HepG2 (cell line): ENCODE results near the gene SRXN1. TPM values are rescaled to one million over a fixed set of nuclear protein-coding genes. Genes with fewer than 3 reads are reported as not detected.

ENCODE experiments used
- CCAR2 ChIP-seq: fragments of 200-400 bp; formaldehyde crosslinking; optimal IDR thresholded peaks from 2 replicates; pipeline ENCODE3; 2018; ENCODE audit warnings: low read depth, mild to moderate bottlenecking, low read length, moderate library complexity
- FOXA3 ChIP-seq: IDR thresholded peaks from 2 replicates; pipeline ENCODE4 v1.6.1; 2016; ENCODE audit warnings: missing genetic modification reagents, missing compliant biosample characterization
- ISX ChIP-seq: sonication (generic); formaldehyde crosslinking; conservative IDR thresholded peaks from 2 replicates; pipeline ENCODE4 v1.5.0; 2020; ENCODE audit warnings: missing genetic modification reagents
- MIER2 ChIP-seq: IDR thresholded peaks from 2 replicates; pipeline ENCODE4 v1.6.1; 2016; ENCODE audit warnings: missing biosample characterization, missing genetic modification reagents
- SIX1 ChIP-seq: sonication (generic); formaldehyde crosslinking; IDR thresholded peaks from 2 replicates; pipeline ENCODE4 v1.4.0; 2020; ENCODE audit warnings: missing genetic modification reagents, borderline replicate concordance
- ZNF556 ChIP-seq: sonication (generic); formaldehyde crosslinking; IDR thresholded peaks from 2 replicates; pipeline ENCODE4 v1.4.0; 2020; ENCODE audit warnings: mild to moderate bottlenecking, missing genetic modification reagents, borderline replicate concordance
- ZNF792 ChIP-seq: IDR thresholded peaks from 2 replicates; pipeline ENCODE4 v1.6.1; 2016
- polyA plus RNA-seq, 8 experiments: library from polyadenylated mRNA; depleted of rRNA in 3 of 8; stranded (reverse) in 7 of 8; unstranded in 1 of 8; fragments of >200 nt; fragmentation: Illumina TruSeq in 4 of 8; extraction: Trizol in 4 of 8; gene quantifications; 2 replicates each; pipeline versions ENCODE4 v1.2.1 to v1.2.3, GENCODE V29; 2011 to 2016; ENCODE audit warnings: low read depth in 4 of 8, missing spikeins in 1 of 8, mixed read lengths in 1 of 8; ENCODE audit not compliant: insufficient read depth in 1 of 8
- total RNA-seq, 5 experiments: library from RNA; depleted of rRNA; stranded (reverse); fragments of >200 nt; fragmentation: Illumina TruSeq; extraction: Trizol; gene quantifications; 2 replicates each; pipeline ENCODE4 v1.2.3, GENCODE V29; 2016; ENCODE audit warnings: low read depth in 1 of 5
- TF ChIP-seq, protein P1 (sequence below): sonication (generic); formaldehyde crosslinking; IDR thresholded peaks from 2 replicates; pipeline ENCODE4 v1.5.1; 2020; ENCODE audit warnings: mild to moderate bottlenecking, missing genetic modification reagents, moderate library complexity
- TF ChIP-seq, protein P2 (sequence below): fragments of 450-650 bp; IDR thresholded peaks from 2 replicates; pipeline ENCODE4 v1.6.1; 2016
- TF ChIP-seq, protein P3 (sequence below): sonication (generic); formaldehyde crosslinking; IDR thresholded peaks from 2 replicates; pipeline ENCODE4 v1.5.1; 2020; ENCODE audit warnings: mild to moderate bottlenecking, missing genetic modification reagents, moderate library complexity
- TF ChIP-seq, protein P4 (sequence below): sonication (generic); formaldehyde crosslinking; IDR thresholded peaks from 2 replicates; pipeline ENCODE4 v1.4.0; 2020; ENCODE audit warnings: missing genetic modification reagents; ENCODE audit errors: not compliant biosample characterization
- TF ChIP-seq, protein P5 (sequence below): sonication (generic); formaldehyde crosslinking; conservative IDR thresholded peaks from 2 replicates; pipeline ENCODE4 v1.4.0; 2020; ENCODE audit warnings: mild to moderate bottlenecking, missing genetic modification reagents, moderate library complexity
- TF ChIP-seq, protein P6 (sequence below): sonication (generic); formaldehyde crosslinking; IDR thresholded peaks from 2 replicates; pipeline ENCODE4 v1.4.0; 2020; ENCODE audit warnings: missing genetic modification reagents
- TF ChIP-seq, protein P7 (sequence below): sonication (generic); formaldehyde crosslinking; IDR thresholded peaks from 2 replicates; pipeline ENCODE4 v1.4.0; 2020; ENCODE audit warnings: mild to moderate bottlenecking, missing genetic modification reagents

Gene SRXN1
- total and polyA plus RNA-seq, 2 of the 13 experiments (the other 11 are each of a cell fraction or from before 2014, with no cell fraction given), result 29.9 to 87.7 TPM

DNA sequence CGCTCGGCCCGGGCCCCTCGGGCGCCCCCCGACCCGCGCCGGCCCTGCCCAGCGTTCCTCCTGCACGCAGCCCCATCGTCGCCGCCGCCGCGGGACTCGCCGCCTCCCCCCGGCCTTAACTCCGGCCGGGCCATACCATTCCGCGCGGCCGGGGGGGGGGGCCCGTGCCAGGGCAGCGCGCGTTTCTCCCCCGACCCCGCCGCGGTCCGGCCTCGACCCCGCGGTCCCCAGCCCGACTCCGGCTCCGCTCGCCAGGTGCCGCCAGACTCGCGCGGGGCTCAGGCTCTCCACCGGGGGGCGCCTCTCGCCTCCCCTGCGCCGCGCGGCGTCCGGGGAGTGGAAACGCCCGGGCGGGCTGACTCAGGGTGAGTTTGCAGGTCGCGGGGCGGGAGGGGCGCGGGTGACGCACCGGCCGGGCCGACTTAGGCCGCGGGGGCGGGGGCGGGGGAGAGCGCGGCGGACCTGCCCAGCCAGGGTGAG lies at the start of gene SRXN1 (continued):
- TF ChIP-seq, protein P1, sequence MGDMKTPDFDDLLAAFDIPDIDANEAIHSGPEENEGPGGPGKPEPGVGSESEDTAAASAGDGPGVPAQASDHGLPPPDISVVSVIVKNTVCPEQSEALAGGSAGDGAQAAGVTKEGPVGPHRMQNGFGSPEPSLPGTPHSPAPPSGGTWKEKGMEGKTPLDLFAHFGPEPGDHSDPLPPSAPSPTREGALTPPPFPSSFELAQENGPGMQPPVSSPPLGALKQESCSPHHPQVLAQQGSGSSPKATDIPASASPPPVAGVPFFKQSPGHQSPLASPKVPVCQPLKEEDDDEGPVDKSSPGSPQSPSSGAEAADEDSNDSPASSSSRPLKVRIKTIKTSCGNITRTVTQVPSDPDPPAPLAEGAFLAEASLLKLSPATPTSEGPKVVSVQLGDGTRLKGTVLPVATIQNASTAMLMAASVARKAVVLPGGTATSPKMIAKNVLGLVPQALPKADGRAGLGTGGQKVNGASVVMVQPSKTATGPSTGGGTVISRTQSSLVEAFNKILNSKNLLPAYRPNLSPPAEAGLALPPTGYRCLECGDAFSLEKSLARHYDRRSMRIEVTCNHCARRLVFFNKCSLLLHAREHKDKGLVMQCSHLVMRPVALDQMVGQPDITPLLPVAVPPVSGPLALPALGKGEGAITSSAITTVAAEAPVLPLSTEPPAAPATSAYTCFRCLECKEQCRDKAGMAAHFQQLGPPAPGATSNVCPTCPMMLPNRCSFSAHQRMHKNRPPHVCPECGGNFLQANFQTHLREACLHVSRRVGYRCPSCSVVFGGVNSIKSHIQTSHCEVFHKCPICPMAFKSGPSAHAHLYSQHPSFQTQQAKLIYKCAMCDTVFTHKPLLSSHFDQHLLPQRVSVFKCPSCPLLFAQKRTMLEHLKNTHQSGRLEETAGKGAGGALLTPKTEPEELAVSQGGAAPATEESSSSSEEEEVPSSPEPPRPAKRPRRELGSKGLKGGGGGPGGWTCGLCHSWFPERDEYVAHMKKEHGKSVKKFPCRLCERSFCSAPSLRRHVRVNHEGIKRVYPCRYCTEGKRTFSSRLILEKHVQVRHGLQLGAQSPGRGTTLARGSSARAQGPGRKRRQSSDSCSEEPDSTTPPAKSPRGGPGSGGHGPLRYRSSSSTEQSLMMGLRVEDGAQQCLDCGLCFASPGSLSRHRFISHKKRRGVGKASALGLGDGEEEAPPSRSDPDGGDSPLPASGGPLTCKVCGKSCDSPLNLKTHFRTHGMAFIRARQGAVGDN (CRISPR knock-in tag), result peak; percentile 79
- peak; percentile 99 for TF ChIP-seq ZNF556 (CRISPR knock-in tag)
- no peak for TF ChIP-seq CCAR2
- TF ChIP-seq ZNF792 (CRISPR knock-in tag), result peak; percentile 67
- TF ChIP-seq, protein P2, sequence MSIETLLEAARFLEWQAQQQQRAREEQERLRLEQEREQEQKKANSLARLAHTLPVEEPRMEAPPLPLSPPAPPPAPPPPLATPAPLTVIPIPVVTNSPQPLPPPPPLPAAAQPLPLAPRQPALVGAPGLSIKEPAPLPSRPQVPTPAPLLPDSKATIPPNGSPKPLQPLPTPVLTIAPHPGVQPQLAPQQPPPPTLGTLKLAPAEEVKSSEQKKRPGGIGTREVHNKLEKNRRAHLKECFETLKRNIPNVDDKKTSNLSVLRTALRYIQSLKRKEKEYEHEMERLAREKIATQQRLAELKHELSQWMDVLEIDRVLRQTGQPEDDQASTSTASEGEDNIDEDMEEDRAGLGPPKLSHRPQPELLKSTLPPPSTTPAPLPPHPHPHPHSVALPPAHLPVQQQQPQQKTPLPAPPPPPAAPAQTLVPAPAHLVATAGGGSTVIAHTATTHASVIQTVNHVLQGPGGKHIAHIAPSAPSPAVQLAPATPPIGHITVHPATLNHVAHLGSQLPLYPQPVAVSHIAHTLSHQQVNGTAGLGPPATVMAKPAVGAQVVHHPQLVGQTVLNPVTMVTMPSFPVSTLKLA, result no peak
- TF ChIP-seq, protein P3, sequence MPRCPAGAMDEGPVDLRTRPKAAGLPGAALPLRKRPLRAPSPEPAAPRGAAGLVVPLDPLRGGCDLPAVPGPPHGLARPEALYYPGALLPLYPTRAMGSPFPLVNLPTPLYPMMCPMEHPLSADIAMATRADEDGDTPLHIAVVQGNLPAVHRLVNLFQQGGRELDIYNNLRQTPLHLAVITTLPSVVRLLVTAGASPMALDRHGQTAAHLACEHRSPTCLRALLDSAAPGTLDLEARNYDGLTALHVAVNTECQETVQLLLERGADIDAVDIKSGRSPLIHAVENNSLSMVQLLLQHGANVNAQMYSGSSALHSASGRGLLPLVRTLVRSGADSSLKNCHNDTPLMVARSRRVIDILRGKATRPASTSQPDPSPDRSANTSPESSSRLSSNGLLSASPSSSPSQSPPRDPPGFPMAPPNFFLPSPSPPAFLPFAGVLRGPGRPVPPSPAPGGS (CRISPR knock-in tag), result peak; percentile 94; the same call in 1 of the 2 replicates
- TF ChIP-seq, protein P4, sequence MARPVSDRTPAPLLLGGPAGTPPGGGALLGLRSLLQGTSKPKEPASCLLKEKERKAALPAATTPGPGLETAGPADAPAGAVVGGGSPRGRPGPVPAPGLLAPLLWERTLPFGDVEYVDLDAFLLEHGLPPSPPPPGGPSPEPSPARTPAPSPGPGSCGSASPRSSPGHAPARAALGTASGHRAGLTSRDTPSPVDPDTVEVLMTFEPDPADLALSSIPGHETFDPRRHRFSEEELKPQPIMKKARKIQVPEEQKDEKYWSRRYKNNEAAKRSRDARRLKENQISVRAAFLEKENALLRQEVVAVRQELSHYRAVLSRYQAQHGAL, result peak; percentile 86
- TF ChIP-seq, protein P5, sequence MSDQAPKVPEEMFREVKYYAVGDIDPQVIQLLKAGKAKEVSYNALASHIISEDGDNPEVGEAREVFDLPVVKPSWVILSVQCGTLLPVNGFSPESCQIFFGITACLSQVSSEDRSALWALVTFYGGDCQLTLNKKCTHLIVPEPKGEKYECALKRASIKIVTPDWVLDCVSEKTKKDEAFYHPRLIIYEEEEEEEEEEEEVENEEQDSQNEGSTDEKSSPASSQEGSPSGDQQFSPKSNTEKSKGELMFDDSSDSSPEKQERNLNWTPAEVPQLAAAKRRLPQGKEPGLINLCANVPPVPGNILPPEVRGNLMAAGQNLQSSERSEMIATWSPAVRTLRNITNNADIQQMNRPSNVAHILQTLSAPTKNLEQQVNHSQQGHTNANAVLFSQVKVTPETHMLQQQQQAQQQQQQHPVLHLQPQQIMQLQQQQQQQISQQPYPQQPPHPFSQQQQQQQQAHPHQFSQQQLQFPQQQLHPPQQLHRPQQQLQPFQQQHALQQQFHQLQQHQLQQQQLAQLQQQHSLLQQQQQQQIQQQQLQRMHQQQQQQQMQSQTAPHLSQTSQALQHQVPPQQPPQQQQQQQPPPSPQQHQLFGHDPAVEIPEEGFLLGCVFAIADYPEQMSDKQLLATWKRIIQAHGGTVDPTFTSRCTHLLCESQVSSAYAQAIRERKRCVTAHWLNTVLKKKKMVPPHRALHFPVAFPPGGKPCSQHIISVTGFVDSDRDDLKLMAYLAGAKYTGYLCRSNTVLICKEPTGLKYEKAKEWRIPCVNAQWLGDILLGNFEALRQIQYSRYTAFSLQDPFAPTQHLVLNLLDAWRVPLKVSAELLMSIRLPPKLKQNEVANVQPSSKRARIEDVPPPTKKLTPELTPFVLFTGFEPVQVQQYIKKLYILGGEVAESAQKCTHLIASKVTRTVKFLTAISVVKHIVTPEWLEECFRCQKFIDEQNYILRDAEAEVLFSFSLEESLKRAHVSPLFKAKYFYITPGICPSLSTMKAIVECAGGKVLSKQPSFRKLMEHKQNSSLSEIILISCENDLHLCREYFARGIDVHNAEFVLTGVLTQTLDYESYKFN, result no peak
- TF ChIP-seq FOXA3, result 0 out of 2 replicates have a peak, but pooled peaks have one; percentile 49
- no peak for TF ChIP-seq ISX (CRISPR knock-in tag)
- TF ChIP-seq MIER2 (CRISPR knock-in tag), result peak; percentile 64; the same call in 1 of the 2 replicates
- no peak for TF ChIP-seq SIX1
- TF ChIP-seq, protein P6, sequence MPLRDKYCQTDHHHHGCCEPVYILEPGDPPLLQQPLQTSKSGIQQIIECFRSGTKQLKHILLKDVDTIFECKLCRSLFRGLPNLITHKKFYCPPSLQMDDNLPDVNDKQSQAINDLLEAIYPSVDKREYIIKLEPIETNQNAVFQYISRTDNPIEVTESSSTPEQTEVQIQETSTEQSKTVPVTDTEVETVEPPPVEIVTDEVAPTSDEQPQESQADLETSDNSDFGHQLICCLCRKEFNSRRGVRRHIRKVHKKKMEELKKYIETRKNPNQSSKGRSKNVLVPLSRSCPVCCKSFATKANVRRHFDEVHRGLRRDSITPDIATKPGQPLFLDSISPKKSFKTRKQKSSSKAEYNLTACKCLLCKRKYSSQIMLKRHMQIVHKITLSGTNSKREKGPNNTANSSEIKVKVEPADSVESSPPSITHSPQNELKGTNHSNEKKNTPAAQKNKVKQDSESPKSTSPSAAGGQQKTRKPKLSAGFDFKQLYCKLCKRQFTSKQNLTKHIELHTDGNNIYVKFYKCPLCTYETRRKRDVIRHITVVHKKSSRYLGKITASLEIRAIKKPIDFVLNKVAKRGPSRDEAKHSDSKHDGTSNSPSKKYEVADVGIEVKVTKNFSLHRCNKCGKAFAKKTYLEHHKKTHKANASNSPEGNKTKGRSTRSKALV (CRISPR knock-in tag), result peak; percentile 41; the same call in 1 of the 2 replicates
- TF ChIP-seq, protein P7, sequence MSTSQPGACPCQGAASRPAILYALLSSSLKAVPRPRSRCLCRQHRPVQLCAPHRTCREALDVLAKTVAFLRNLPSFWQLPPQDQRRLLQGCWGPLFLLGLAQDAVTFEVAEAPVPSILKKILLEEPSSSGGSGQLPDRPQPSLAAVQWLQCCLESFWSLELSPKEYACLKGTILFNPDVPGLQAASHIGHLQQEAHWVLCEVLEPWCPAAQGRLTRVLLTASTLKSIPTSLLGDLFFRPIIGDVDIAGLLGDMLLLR, result peak; percentile 89
